Esophagus squamous epithelium (tissue), 4 donors: ENCODE measurements around the gene STARD5.

ENCODE experiments used
- CTCF ChIP-seq, 6 experiments: fragments of 450-650 bp in 4 of 6; fragments of 200-600 bp in 2 of 6; sonication (generic) in 2 of 6; IDR thresholded peaks; one replicate each; pipeline ENCODE4 v1.5.1; 2016 to 2019; ENCODE audit warnings: antibody characterized with exemption in 6 of 6, mild to moderate bottlenecking in 4 of 6, moderate library complexity in 4 of 6
- POLR2A ChIP-seq, 4 donors: fragments of 450-650 bp; IDR thresholded peaks; one replicate each; pipeline ENCODE4 v1.6.1; 2017; ENCODE audit warnings: antibody characterized with exemption in 4 of 4, mild to moderate bottlenecking in 4 of 4, moderate library complexity in 3 of 4

DNA sequence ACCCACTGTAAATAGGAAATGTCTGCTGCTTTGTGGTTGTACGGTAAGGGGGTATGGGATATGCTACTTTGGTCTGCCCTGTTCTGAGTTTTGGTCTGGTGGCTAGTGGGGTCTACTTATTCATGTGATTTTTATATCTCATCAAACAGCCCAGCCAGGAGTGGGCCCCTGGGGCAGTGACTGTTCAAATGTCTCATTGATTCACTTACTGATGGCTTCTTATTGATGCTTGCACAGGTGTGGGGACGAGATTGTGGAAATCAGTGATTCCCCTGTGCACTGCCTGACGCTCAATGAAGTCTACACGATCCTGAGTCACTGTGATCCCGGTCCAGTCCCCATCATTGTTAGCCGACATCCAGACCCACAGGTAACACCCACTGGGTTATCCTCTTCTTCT is 38.5 kb downstream of the STARD5 start:
- TF ChIP-seq CTCF (IDR thresholded peaks at IDR 0.05), result no peak
- no peak for TF ChIP-seq POLR2A (IDR thresholded peaks at IDR 0.05)
